ENCODE data around the gene TBKBP1. TPM values are rescaled to one million over a fixed set of nuclear protein-coding genes. Genes with fewer than 3 reads are reported as not detected.

The TBKBP1 gene
- total and polyA plus RNA-seq, 2 experiments from 2014 or later, result 22.6 to 143 TPM

GRCh38 chr17:47700471-47701449 is 6.8 kb downstream of the TBKBP1 start:
- peaks cover 14% of the 10 kb centered on the region for H3K4me1 ChIP-seq (ENCODE audit: low read depth)
- no peak for DNase-seq (ENCODE audit: low read depth in 1 of 2, low spot score in 1 of 2)
- H3K9me3 ChIP-seq (ENCODE audit: low read depth), result no peaks in the 10 kb centered on the region
- TF ChIP-seq, protein P1, sequence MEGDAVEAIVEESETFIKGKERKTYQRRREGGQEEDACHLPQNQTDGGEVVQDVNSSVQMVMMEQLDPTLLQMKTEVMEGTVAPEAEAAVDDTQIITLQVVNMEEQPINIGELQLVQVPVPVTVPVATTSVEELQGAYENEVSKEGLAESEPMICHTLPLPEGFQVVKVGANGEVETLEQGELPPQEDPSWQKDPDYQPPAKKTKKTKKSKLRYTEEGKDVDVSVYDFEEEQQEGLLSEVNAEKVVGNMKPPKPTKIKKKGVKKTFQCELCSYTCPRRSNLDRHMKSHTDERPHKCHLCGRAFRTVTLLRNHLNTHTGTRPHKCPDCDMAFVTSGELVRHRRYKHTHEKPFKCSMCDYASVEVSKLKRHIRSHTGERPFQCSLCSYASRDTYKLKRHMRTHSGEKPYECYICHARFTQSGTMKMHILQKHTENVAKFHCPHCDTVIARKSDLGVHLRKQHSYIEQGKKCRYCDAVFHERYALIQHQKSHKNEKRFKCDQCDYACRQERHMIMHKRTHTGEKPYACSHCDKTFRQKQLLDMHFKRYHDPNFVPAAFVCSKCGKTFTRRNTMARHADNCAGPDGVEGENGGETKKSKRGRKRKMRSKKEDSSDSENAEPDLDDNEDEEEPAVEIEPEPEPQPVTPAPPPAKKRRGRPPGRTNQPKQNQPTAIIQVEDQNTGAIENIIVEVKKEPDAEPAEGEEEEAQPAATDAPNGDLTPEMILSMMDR (IDR thresholded peaks at IDR 0.05; ENCODE audit: low read depth, low read length), result no peak
- peaks cover 7% of the 10 kb centered on the region for H3K36me3 ChIP-seq
- peak overlapping the region; percentile 66 for H3K27ac ChIP-seq
- no peak overlapping the region for H3K4me3 ChIP-seq
- H3K27me3 ChIP-seq, result no peaks in the 10 kb centered on the region

GRCh38 chr17:47701608-47702007 is 7.6 kb downstream of the TBKBP1 start:
- DNase-seq (ENCODE audit: low read depth in 1 of 2, low spot score in 1 of 2), result peak in 1 of 2 donors; percentile 69
- H3K27ac ChIP-seq, result peak overlapping the region; percentile 66
- TF ChIP-seq, protein P1 (IDR thresholded peaks at IDR 0.05; ENCODE audit: low read depth, low read length), result no peak
- no peak overlapping the region for H3K4me3 ChIP-seq
- no peaks in the 10 kb centered on the region for H3K9me3 ChIP-seq (ENCODE audit: low read depth)
- peaks cover 18% of the 10 kb centered on the region for H3K4me1 ChIP-seq (ENCODE audit: low read depth)
- H3K36me3 ChIP-seq, result peaks cover 7% of the 10 kb centered on the region
- no peaks in the 10 kb centered on the region for H3K27me3 ChIP-seq

DNA sequence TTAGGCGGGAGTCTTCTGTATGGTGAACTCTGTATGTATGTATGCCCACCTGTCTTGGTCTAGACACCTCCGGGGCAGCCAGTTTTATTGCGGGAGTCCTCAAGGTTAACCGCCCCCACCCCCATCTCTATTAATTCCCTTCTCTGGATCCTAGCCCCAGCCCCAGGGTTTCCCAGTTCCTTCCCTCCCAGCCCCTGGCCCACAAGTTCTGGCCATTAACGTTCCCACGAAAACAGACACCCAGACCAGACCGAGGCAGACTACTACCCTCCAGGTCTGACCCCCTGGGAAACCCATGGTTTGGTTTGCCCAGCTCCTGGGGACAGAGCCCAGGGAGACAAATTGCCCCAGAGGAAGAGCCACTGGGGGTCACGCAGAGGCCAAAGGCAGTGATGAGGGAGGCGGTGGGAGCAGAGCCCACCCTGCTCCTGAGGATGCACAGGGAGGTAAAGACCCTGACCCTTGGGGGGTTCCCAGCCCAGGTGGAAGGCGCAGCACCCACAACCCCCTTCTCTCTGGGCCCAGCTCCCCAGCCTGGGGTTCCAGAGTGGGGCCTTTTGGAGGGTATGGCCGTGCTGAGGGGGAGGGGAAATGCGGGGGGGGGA is 8.5 kb downstream of the TBKBP1 start:
- Histone ChIP-seq H3K9me3 (ENCODE audit: low read depth) (no peaks in the 10 kb centered on the region), H3K4me3 (no peak overlapping the region), H3K4me1 (ENCODE audit: low read depth) (peaks cover 27% of the 10 kb centered on the region), H3K27ac (no peak overlapping the region), H3K36me3 (peaks cover 7% of the 10 kb centered on the region), H3K27me3 (no peaks in the 10 kb centered on the region)
- no peak for DNase-seq (ENCODE audit: low read depth in 1 of 2, low spot score in 1 of 2)
- TF ChIP-seq, protein P1 (IDR thresholded peaks at IDR 0.05; ENCODE audit: low read depth, low read length), result no peak

GRCh38 chr17:47703191-47703591 is 9.2 kb downstream of the TBKBP1 start:
- peaks cover 7% of the 10 kb centered on the region for H3K36me3 ChIP-seq
- H3K4me3 ChIP-seq, result no peak overlapping the region
- H3K27ac ChIP-seq, result no peak overlapping the region
- H3K27me3 ChIP-seq, result no peaks in the 10 kb centered on the region
- TF ChIP-seq, protein P1 (IDR thresholded peaks at IDR 0.05; ENCODE audit: low read depth, low read length), result no peak
- DNase-seq (ENCODE audit: low read depth in 1 of 2, low spot score in 1 of 2), result no peak
- peaks cover 30% of the 10 kb centered on the region for H3K4me1 ChIP-seq (ENCODE audit: low read depth)
- H3K9me3 ChIP-seq (ENCODE audit: low read depth), result no peaks in the 10 kb centered on the region

- DNase-seq (ENCODE audit: low read depth in 1 of 2, low spot score in 1 of 2), result no peak
- Histone ChIP-seq H3K36me3 (peaks cover 7% of the 10 kb centered on the region), H3K4me1 (ENCODE audit: low read depth) (peaks cover 30% of the 10 kb centered on the region), H3K4me3 (no peak overlapping the region), H3K27ac (no peak overlapping the region), H3K9me3 (ENCODE audit: low read depth) (no peaks in the 10 kb centered on the region), H3K27me3 (no peaks in the 10 kb centered on the region)
- TF ChIP-seq, protein P1 (IDR thresholded peaks at IDR 0.05; ENCODE audit: low read depth, low read length), result no peak
Measured at GRCh38 chr17:47703671-47704070, 9.7 kb downstream of the TBKBP1 start.
